Measurements from ENCODE around the gene CAPN14.

Gene CAPN14

DNA sequence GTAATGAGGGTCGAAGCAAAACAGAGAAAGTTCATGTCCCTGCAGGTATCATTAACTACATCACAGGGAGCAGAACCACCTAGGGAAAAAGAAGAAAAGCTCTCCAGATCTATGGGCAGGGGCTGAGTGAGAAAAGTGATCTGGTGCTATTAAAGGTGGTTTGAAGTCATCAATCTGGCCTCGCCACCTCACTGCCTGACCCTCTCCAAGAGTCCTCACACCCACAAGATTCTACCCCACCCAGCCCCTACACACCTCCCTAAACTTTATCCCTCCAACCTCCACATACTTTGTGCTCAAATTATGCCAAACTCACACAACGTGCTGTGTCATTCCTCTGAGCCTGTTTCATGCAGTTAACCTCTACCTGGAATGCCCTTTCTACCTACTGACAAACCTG lies 81.3 kb downstream of the CAPN14 start:
- TF ChIP-seq, protein P1, sequence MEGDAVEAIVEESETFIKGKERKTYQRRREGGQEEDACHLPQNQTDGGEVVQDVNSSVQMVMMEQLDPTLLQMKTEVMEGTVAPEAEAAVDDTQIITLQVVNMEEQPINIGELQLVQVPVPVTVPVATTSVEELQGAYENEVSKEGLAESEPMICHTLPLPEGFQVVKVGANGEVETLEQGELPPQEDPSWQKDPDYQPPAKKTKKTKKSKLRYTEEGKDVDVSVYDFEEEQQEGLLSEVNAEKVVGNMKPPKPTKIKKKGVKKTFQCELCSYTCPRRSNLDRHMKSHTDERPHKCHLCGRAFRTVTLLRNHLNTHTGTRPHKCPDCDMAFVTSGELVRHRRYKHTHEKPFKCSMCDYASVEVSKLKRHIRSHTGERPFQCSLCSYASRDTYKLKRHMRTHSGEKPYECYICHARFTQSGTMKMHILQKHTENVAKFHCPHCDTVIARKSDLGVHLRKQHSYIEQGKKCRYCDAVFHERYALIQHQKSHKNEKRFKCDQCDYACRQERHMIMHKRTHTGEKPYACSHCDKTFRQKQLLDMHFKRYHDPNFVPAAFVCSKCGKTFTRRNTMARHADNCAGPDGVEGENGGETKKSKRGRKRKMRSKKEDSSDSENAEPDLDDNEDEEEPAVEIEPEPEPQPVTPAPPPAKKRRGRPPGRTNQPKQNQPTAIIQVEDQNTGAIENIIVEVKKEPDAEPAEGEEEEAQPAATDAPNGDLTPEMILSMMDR (IDR thresholded peaks at IDR 0.05; ENCODE audit: extremely low read depth, insufficient read depth, missing control alignments): no peak
- in situ Hi-C loops (cut with MboI; ENCODE audit: low pct_unique_long_range_greater_than_20kb, low sequenced_read_pairs, unreplicated experiment): no loop called here
- DNase-seq (ENCODE audit: low spot score): no peak

DNA sequence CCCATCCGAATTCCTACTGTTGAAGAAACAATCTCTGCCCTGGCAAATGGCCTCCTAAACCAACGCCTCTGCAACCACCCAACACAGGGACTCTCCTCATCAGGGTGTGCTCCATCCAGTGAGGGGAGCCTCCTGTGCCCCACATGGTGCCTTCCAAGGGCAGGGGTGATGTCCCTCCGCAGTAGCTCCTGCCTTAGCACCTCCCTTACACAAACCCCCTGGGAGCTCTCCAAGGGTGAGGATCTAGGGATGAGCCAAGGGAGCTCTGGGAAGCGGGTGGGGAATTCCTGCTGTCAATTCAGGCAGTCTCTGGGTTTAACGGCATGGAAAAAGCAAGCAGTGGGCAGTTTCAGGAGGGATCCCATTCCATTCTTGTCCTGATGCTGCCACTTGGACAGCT lies 82.8 kb downstream of the CAPN14 start:
- TF ChIP-seq, protein P1 (IDR thresholded peaks at IDR 0.05; ENCODE audit: extremely low read depth, insufficient read depth, missing control alignments): no peak

DNA sequence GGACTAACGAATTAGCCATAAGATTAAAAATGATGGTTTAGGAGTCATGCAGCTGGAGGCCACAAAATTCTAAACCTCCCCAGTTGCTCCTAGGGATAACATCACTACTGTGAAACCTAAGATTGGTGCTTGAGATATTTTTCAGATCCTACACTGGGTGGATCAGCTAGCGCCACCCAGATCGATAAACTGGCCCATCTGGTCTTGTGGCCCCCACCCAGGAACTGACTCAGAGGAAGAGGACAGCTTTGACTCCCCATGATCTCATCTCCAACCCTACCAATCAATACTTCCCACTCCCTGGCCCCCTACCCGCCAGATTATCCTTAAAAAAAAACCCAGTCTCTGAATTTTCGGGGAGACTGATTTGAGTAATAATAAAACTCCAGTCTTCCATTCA lies 84.5 kb downstream of the CAPN14 start:
- in situ Hi-C loops (cut with MboI; ENCODE audit: low pct_unique_long_range_greater_than_20kb, low sequenced_read_pairs, unreplicated experiment): no loop called here
- DNase-seq (ENCODE audit: low spot score): no peak
- TF ChIP-seq, protein P1 (IDR thresholded peaks at IDR 0.05; ENCODE audit: extremely low read depth, insufficient read depth, missing control alignments): no peak

More for the DNA sequence above, 82.8 kb downstream of the CAPN14 start:
- in situ Hi-C loops (cut with MboI; ENCODE audit: low pct_unique_long_range_greater_than_20kb, low sequenced_read_pairs, unreplicated experiment): no loop called here
- no peak for DNase-seq (ENCODE audit: low spot score)

DNA sequence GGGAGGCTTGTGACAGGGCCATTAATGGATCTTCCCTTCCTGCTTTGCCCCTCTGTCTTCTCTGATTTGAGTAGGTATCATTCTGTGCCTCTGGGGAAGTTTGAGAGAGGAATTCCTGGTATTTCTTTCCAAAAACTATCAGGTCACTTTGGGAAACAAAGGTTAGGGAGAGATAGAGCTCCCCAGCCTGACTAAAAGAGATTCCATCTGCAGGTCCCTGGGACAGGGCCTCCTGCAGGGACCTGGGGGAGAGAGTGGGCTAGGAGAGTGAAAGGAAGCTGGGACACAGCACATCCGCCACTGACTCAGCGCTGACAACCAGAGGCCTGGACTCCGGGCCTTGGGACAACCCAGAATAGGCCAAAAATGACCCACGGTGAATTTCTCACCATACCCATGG lies 85.4 kb downstream of the CAPN14 start:
- in situ Hi-C loops (cut with MboI; ENCODE audit: low pct_unique_long_range_greater_than_20kb, low sequenced_read_pairs, unreplicated experiment): no loop called here

DNA sequence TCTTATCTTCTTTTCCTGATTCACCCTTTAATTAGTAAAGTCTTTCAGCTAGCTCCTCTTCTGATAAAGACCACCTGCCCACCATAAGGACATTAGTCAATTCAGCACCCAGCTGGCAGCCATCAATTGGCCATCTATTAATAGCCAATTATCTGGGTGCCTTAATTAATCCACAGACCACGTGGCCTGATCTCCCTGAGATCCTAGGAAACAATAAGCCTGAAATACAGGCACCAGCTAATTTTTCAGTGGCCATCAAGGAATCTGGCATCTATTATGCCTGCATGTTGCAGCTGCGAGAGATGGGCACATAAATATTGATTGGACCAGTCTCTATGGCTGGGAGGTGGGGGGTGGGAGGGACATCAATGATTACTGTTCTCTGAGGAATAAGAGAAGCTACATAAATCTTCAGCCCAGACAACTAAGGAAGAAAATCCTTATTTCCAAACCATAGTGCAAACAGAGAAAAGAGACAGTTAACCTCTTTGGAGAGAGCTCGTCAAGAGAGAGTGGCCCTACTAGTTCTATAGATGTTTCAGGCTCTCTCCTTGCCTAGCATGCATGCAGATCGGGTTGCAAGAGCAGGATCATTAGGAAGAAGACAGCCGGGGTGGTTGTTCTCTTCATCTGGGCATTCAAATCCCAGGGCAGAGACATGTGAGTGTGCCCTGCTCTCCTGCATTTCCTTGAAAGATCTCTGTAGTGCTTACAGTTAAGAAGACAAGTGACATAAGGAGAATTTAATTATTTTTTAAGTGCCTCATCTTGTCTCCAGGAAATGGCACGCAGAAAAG lies 87.7 kb downstream of the CAPN14 start:
- no peak for DNase-seq (ENCODE audit: low spot score)
- TF ChIP-seq, protein P1 (IDR thresholded peaks at IDR 0.05; ENCODE audit: extremely low read depth, insufficient read depth, missing control alignments): no peak
- in situ Hi-C loops (cut with MboI; ENCODE audit: low pct_unique_long_range_greater_than_20kb, low sequenced_read_pairs, unreplicated experiment): no loop called here

More for the DNA sequence above, 85.4 kb downstream of the CAPN14 start:
- no peak for DNase-seq (ENCODE audit: low spot score)
- TF ChIP-seq, protein P1 (IDR thresholded peaks at IDR 0.05; ENCODE audit: extremely low read depth, insufficient read depth, missing control alignments): no peak

DNA sequence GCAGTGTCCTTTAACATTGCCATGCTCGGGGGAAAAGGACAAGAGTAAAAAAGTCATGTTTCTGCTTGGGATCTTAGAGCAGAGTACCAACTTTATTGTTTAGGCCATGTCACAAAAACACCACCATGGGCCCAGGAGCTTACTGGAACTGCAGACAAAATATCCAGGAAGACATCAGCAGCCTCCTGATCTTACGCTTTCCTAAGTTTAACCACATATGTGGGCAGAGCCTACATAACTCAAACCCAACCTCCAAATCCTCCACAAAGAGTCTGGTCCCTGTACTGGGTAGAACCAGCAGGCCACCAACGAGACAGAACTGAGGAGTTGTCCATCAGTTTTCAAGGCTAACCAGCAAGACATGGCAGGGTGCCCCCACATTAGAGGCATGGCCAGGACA lies 89.4 kb downstream of the CAPN14 start:
- TF ChIP-seq, protein P1 (IDR thresholded peaks at IDR 0.05; ENCODE audit: extremely low read depth, insufficient read depth, missing control alignments): no peak
- in situ Hi-C loops (cut with MboI; ENCODE audit: low pct_unique_long_range_greater_than_20kb, low sequenced_read_pairs, unreplicated experiment): no loop called here
- DNase-seq (ENCODE audit: low spot score): no peak

All from GM13977 (cell line).